ENCODE measurements around the gene TFR2. TPM values are rescaled to one million over a fixed set of nuclear protein-coding genes. Genes with fewer than 3 reads are reported as not detected.

Gene TFR2
- total RNA-seq, 1 experiment from 2014 or later, result 6.2 TPM

DNA sequence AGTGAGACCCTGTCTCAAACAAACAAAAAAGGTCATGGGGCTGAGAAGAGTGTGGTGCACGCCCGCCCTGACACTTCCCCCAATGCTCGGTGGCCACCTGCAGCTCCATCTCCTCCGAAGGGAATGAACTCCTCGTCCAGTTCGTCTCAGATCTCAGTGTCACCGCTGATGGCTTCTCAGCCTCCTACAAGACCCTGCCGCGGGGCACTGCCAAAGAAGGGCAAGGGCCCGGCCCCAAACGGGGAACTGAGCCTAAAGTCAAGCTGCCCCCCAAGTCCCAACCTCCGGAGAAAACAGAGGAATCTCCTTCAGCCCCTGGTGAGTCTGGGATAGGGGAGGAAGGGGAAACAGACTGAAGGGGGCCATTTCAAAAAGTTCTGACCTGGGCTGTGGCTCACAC, 35.0 kb downstream of the TFR2 start:
- no peak overlapping the region for H3K27ac ChIP-seq
- no peak overlapping the region for H3K4me2 ChIP-seq
- H2AFZ ChIP-seq, result no peak overlapping the region
- peaks cover 21% of the 10 kb centered on the region for H3K4me1 ChIP-seq (replicated peaks; ENCODE audit: insufficient read depth)
- no peak for DNase-seq
- POLR2A ChIA-PET (ENCODE audit: unreplicated experiment), result no interaction called here
- peaks cover 14% of the 10 kb centered on the region; the same call in 1 of the 2 replicates for H3F3A ChIP-seq (ENCODE audit: insufficient read depth, low read depth)
- no peaks in the 10 kb centered on the region for H3K79me2 ChIP-seq (ENCODE audit: low read depth)
- H3K9me2 ChIP-seq (ENCODE audit: insufficient read depth), result no peaks in the 10 kb centered on the region
- CTCF ChIA-PET, result interaction anchor here (0.6 kb wide), 1 partner anchor 65 kb away, joined by 4 read pairs; no protein-coding TSS in a partner anchor
- BruUV-seq (replicated peaks), result no TSS peak
- no peak overlapping the region for H3K4me3 ChIP-seq
- TF ChIP-seq CTCF (conservative IDR thresholded peaks at IDR 0.05) (no peak), EZH2 (IDR thresholded peaks at IDR 0.05; ENCODE audit: low read depth) (no peak)
- no peaks in the 10 kb centered on the region for H3K9me3 ChIP-seq (ENCODE audit: insufficient read depth, low read depth)
- no peaks in the 10 kb centered on the region for H3K27me3 ChIP-seq (ENCODE audit: insufficient read depth, low read depth)
- H4K20me1 ChIP-seq (ENCODE audit: insufficient read depth), result no peaks in the 10 kb centered on the region
- H3K36me3 ChIP-seq (ENCODE audit: low read depth), result no peaks in the 10 kb centered on the region
- intact Hi-C loops (cut with micrococcal nuclease; ENCODE audit: unreplicated experiment), result no loop called here

DNA sequence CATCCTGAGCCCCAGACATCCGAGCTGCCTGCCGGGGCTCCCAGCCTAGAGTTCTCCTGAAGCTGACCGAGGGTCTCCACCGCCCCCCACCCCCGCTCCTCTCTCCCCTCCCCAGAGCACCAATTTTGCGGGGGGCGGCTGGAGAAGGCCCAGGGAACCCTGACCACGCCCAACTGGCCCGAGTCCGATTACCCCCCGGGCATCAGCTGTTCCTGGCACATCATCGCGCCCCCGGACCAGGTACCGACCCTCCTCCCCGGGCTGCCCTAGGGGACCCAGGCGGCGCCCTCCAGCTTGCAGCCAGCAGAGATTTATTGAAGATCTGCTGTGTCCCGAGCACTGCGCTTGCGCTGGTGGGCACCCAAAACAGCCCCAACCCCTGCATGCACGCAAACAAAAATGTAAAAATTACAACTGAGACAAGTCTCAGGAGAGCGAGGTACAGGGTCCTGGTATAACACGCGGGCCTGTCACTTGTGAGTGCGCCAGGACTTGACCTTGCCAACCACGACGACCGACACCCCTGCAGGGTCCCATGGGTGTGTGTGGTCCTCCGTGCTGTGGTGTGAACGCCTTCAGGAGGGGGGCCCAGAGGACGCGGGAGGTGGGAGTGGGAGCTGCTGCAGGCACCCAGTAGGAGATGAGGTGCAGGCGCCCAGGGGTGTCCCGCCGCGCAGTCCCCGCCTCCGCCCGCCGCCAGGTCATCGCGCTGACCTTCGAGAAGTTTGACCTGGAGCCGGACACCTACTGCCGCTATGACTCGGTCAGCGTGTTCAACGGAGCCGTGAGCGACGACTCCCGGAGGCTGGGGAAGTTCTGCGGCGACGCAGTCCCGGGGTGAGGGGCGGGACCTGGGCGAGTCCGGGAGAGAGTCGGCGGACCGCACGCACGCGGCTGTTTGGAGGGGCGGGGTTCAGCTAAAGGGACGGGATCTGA, 36.1 kb downstream of the TFR2 start:
- Histone ChIP-seq H3K9me2 (ENCODE audit: insufficient read depth) (no peaks in the 10 kb centered on the region), H3K9me3 (ENCODE audit: insufficient read depth, low read depth) (no peaks in the 10 kb centered on the region), H3K4me1 (replicated peaks; ENCODE audit: insufficient read depth) (peaks cover 24% of the 10 kb centered on the region), H3K4me3 (peak overlapping the region; percentile 75), H2AFZ (peak overlapping the region; percentile 94), H3K4me2 (peak overlapping the region; percentile 88), H3F3A (ENCODE audit: insufficient read depth, low read depth) (peaks cover 10% of the 10 kb centered on the region; the same call in 1 of the 2 replicates), H4K20me1 (ENCODE audit: insufficient read depth) (no peaks in the 10 kb centered on the region), H3K36me3 (ENCODE audit: low read depth) (no peaks in the 10 kb centered on the region), H3K27me3 (ENCODE audit: insufficient read depth, low read depth) (no peaks in the 10 kb centered on the region), H3K27ac (no peak overlapping the region), H3K79me2 (ENCODE audit: low read depth) (no peaks in the 10 kb centered on the region)
- DNase-seq, result peak in 1 of 2 experiments; percentile 58
- no peak for TF ChIP-seq CTCF (conservative IDR thresholded peaks at IDR 0.05)
- TF ChIP-seq EZH2 (IDR thresholded peaks at IDR 0.05; ENCODE audit: low read depth), result no peak
- ChIA-PET CTCF (interaction anchor here (0.6 kb wide), 2 partner anchors 223 to 247 kb away, joined by 5 to 6 read pairs; no protein-coding TSS in a partner anchor), POLR2A (ENCODE audit: unreplicated experiment) (interaction anchor here (0.7 kb wide), 1 partner anchor 18 kb away, joined by 4 read pairs; no protein-coding TSS in a partner anchor)
- intact Hi-C loops (cut with micrococcal nuclease; ENCODE audit: unreplicated experiment), result loop anchor here (2.0 kb wide), 1 partner anchor 18 kb away; the partner anchor contains the start of genes FBXO24 and LRCH4
- TSS peak; percentile 64 for BruUV-seq (replicated peaks)

GRCh38 chr7:100604028-100604975, 37.0 kb downstream of the TFR2 start:
- no TSS peak for BruUV-seq (replicated peaks)
- Histone ChIP-seq H3K4me3 (peak overlapping the region; percentile 75), H2AFZ (peak overlapping the region; percentile 94), H3K79me2 (ENCODE audit: low read depth) (no peaks in the 10 kb centered on the region), H3K27ac (no peak overlapping the region), H3K4me1 (replicated peaks; ENCODE audit: insufficient read depth) (peaks cover 24% of the 10 kb centered on the region), H3K27me3 (ENCODE audit: insufficient read depth, low read depth) (no peaks in the 10 kb centered on the region), H3K9me3 (ENCODE audit: insufficient read depth, low read depth) (no peaks in the 10 kb centered on the region), H3F3A (ENCODE audit: insufficient read depth, low read depth) (peaks cover 10% of the 10 kb centered on the region; the same call in 1 of the 2 replicates), H3K9me2 (ENCODE audit: insufficient read depth) (no peaks in the 10 kb centered on the region), H3K36me3 (ENCODE audit: low read depth) (no peaks in the 10 kb centered on the region), H4K20me1 (ENCODE audit: insufficient read depth) (no peaks in the 10 kb centered on the region), H3K4me2 (peak overlapping the region; percentile 88)
- peak; percentile 72; the same call in 1 of the 2 replicates for TF ChIP-seq CTCF (conservative IDR thresholded peaks at IDR 0.05)
- no peak for TF ChIP-seq EZH2 (IDR thresholded peaks at IDR 0.05; ENCODE audit: low read depth)
- DNase-seq, result peak; percentile 54 to 84
- intact Hi-C loops (cut with micrococcal nuclease; ENCODE audit: unreplicated experiment), result loop anchor here (2.0 kb wide), 1 partner anchor 18 kb away; the partner anchor contains the start of genes FBXO24 and LRCH4
- ChIA-PET CTCF (interaction anchor here (0.6 to 1.9 kb wide), 3 partner anchors 16 to 248 kb away, joined by 4 to 22 read pairs (median 5); no protein-coding TSS in a partner anchor), POLR2A (ENCODE audit: unreplicated experiment) (interaction anchor here (0.6 to 0.8 kb wide), 3 partner anchors 19 to 480 kb away, joined by 5 to 16 read pairs (median 6); no protein-coding TSS in a partner anchor)
